ENCODE results near the gene LHFPL4. TPM values are rescaled to one million over a fixed set of nuclear protein-coding genes. Genes with fewer than 3 reads are reported as not detected.

The LHFPL4 gene
- total RNA-seq, 1 donor: not detected

DNA sequence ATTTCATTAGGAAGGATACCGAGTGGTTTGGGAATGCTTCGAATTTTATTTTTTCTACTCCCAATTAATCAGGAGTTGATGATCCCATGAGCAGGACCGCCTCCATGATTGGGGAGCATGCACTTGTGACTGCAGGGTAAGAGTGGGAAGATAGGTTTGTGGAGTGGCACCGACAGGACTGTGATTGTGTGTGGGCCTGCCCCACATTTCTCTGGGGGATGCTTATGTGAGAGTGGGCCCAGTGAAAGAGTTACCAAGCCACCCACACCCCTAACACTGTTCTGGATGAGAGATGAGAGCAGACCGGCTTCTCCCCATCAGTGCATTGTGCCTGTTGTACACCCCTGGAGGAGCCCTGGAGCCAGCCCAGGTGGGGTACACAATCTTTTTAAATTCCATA lies 76.7 kb downstream of the LHFPL4 start:
- no peak for DNase-seq (ENCODE audit: low read depth)
- no peak overlapping the region for H3K4me3 ChIP-seq (ENCODE audit: low read depth, low read length)
- TF ChIP-seq, protein P1, sequence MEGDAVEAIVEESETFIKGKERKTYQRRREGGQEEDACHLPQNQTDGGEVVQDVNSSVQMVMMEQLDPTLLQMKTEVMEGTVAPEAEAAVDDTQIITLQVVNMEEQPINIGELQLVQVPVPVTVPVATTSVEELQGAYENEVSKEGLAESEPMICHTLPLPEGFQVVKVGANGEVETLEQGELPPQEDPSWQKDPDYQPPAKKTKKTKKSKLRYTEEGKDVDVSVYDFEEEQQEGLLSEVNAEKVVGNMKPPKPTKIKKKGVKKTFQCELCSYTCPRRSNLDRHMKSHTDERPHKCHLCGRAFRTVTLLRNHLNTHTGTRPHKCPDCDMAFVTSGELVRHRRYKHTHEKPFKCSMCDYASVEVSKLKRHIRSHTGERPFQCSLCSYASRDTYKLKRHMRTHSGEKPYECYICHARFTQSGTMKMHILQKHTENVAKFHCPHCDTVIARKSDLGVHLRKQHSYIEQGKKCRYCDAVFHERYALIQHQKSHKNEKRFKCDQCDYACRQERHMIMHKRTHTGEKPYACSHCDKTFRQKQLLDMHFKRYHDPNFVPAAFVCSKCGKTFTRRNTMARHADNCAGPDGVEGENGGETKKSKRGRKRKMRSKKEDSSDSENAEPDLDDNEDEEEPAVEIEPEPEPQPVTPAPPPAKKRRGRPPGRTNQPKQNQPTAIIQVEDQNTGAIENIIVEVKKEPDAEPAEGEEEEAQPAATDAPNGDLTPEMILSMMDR (IDR thresholded peaks at IDR 0.05; ENCODE audit: insufficient read depth, low read depth, low read length): no peak

DNA sequence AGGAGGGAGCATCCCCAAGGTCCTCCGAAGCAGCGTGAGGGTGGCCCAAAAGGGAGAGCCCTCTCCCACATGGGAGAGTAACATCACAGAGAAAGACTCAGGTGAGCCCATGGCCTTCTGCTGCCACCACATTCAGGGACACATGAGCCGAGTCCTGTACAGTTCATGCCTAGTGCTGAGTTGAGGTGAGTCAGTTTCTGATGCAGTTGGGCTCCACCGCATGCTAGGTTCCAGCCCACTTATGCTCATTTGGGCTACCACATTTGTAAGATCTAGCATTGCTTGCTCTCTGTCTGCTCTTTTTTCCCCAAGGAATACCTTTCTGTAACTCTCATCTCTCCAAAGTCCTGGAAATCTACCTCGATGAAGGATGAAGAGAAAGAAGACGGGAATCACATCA lies 79.1 kb downstream of the LHFPL4 start:
- TF ChIP-seq, protein P1 (IDR thresholded peaks at IDR 0.05; ENCODE audit: insufficient read depth, low read depth, low read length): no peak
- DNase-seq (ENCODE audit: low read depth): no peak
- no peak overlapping the region for H3K4me3 ChIP-seq (ENCODE audit: low read depth, low read length)

DNA sequence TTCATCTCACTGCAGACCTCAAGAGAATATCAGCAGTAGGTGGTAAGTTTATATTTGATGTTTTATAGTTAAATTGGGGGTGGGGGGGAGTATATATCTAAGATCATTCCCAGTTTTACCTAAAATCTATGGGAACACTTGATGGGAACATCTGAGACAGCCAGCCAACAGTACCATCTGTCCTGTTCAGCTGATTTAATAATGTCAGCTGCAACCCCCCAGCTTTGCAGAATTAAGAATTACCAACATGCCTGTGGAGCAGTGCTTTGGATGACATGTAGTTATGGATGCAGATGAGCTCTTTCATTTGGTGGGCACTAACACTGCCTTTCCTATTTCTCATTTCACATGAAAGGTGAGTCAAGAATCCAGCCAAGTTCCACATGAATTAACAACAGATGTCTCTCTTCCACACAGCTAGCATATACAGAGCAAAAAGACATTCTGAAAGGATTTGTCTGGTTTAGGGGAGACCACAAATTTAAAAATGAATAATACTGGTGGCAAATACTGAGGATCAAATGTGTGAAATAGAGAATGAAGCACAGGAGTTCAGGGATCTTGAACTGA lies 80.0 kb downstream of the LHFPL4 start:
- TF ChIP-seq, protein P1 (IDR thresholded peaks at IDR 0.05; ENCODE audit: insufficient read depth, low read depth, low read length): no peak
- DNase-seq (ENCODE audit: low read depth): no peak
- no peak overlapping the region for H3K4me3 ChIP-seq (ENCODE audit: low read depth, low read length)

DNA sequence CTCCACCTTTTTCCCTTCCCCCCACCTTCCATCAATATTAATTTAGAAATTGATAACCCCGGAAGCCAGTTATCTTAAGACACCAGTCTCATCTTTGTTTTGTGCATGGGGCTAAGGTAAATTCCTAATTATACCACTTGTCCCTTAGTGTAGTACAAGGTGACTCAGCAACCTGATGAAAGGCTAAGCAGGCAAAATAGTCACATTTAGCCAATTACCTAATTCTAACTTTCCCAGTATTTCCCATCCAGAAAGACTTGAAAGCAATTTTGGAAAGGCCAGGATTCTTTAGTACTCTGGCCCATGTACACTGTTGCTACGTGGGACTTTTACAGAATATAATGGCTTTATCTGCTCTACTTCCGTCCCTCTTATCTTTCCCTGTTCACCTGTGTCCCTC lies 83.6 kb downstream of the LHFPL4 start:
- DNase-seq (ENCODE audit: low read depth): no peak
- TF ChIP-seq, protein P1 (IDR thresholded peaks at IDR 0.05; ENCODE audit: insufficient read depth, low read depth, low read length): no peak
- H3K4me3 ChIP-seq (ENCODE audit: low read depth, low read length): no peak overlapping the region

DNA sequence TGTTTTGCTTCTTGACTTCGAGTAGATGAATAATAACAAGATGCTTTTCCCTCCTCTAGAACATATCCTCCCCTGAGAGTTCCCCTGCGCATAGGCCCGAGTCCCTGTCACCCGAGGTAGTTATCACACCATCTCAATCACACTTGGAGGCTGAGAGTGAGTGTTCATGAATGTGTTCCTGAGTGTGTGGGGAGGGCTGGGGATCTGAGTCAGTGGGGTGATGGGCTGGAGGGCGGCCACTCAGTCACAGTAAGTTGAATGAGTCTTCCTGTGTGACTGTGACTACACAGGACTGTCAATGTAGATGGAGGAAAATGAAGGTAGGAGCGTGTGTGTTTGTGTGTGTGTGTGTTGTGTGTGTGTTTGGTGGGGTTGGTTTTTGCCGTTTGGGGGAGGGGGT lies 85.2 kb downstream of the LHFPL4 start:
- no peak overlapping the region for H3K4me3 ChIP-seq (ENCODE audit: low read depth, low read length)
- DNase-seq (ENCODE audit: low read depth): peak; percentile 11
- TF ChIP-seq, protein P1 (IDR thresholded peaks at IDR 0.05; ENCODE audit: insufficient read depth, low read depth, low read length): no peak

DNA sequence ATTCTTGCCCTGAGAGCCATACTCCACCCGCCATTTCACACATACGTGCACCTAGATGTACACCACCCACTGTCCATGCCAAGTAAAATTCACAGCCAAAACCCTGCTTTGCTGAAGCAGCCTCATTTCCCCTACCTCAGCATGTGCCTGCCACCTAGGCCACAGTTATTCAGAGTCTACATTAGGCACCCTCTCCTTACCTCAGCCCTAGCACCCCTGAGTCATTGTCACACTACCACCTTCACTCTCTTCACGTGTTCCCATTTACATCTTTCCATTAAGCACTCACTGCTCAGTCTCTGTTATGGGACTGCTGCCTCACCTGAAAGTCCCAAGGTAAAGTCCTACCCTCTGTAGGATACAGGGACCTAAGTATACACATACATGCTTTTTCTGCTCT lies 86.2 kb downstream of the LHFPL4 start:
- TF ChIP-seq, protein P1 (IDR thresholded peaks at IDR 0.05; ENCODE audit: insufficient read depth, low read depth, low read length): no peak
- no peak overlapping the region for H3K4me3 ChIP-seq (ENCODE audit: low read depth, low read length)
- no peak for DNase-seq (ENCODE audit: low read depth)

DNA sequence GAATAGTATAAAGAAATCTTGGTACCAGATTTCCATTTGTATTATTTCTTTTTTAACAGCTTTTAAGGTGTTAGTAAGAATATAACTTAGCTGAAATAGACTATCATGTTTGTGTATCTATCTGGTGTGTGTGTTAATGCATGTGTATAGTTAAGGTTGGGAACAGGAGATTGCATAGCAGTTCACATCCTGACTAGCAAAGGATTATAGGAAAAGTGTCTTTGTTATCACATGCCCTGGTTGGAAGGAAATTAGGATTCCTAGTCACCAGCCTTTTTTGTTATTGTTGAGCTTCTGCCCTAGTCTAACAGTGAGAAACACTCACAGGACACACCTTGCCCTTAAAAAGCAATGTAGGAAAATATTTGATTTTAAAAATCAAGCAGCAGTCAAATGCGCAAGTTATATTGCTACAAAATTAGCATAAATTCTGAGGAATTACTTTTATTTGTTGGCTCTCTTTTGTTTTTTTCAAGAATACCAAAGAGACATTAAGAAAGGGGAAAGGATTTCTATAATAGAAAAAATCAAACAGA lies 98.0 kb downstream of the LHFPL4 start:
- no peak overlapping the region for H3K4me3 ChIP-seq (ENCODE audit: low read depth, low read length)
- DNase-seq (ENCODE audit: low read depth): no peak
- TF ChIP-seq, protein P1 (IDR thresholded peaks at IDR 0.05; ENCODE audit: insufficient read depth, low read depth, low read length): no peak

Measured in fibroblast of villous mesenchyme (primary cell).